Fibroblast of skin of left biceps (primary cell): Measurements from ENCODE around the gene CLPTM1L.

ENCODE experiments used
- DNase-seq, 2 experiments: peaks; one replicate each; pipeline ENCODE4 v3.0.0-alpha.2; 2013; ENCODE audit warnings: low read depth in 2 of 2

Gene CLPTM1L, protein sequence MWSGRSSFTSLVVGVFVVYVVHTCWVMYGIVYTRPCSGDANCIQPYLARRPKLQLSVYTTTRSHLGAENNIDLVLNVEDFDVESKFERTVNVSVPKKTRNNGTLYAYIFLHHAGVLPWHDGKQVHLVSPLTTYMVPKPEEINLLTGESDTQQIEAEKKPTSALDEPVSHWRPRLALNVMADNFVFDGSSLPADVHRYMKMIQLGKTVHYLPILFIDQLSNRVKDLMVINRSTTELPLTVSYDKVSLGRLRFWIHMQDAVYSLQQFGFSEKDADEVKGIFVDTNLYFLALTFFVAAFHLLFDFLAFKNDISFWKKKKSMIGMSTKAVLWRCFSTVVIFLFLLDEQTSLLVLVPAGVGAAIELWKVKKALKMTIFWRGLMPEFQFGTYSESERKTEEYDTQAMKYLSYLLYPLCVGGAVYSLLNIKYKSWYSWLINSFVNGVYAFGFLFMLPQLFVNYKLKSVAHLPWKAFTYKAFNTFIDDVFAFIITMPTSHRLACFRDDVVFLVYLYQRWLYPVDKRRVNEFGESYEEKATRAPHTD

DNA sequence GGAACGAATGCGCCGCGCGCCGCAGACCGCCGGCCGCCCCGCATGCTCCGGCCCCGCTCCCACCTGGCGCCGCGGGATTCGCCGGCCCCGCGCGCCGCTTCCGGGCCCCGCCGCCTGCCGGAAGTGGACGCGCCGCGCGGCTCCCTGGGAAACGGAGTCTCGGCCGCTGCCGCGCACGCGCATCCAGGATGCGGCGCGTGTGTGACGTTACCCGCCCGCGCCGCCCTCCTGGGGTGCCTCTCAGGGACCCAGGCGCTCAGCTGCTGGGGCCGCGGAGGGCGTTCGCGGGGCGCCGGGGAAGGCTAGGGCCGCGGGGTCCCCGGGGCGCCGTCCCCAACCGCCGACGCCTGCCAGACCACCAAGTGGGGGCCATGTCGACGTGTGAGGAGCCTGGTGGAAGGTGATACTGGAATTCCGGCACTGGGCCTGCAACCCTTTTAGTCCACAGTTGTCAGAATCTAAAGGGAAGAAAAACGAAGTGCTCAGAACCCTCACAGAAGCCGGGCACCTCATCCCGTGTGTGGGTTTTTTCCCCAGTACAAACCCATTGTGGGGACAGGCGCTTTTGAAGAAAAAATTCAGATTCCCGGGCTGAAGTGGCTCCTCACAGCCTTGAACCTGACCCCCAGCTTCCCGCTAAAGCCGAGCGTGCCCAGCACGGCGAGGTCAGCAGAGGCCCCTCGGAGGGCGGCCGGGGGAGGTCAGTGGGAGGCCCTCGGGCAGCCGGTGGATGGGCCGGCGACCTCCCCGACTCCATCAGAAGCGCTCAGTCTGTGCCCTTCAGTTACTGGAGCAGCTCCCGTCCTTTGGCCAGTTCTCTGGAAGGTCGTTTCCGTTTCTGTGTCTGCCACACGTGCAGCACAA is at the start of gene CLPTM1L:
CLPTM1L (minus strand) TSS at position 125 of the 864 bp plus-strand sequence. CDS start 258 bp downstream, outside the sequence.
- DNase-seq, result peak; percentile 65 to 67

GRCh38 chr5:1393571-1394501 is 48.9 kb upstream of the CLPTM1L start:
- DNase-seq, result no peak

DNA sequence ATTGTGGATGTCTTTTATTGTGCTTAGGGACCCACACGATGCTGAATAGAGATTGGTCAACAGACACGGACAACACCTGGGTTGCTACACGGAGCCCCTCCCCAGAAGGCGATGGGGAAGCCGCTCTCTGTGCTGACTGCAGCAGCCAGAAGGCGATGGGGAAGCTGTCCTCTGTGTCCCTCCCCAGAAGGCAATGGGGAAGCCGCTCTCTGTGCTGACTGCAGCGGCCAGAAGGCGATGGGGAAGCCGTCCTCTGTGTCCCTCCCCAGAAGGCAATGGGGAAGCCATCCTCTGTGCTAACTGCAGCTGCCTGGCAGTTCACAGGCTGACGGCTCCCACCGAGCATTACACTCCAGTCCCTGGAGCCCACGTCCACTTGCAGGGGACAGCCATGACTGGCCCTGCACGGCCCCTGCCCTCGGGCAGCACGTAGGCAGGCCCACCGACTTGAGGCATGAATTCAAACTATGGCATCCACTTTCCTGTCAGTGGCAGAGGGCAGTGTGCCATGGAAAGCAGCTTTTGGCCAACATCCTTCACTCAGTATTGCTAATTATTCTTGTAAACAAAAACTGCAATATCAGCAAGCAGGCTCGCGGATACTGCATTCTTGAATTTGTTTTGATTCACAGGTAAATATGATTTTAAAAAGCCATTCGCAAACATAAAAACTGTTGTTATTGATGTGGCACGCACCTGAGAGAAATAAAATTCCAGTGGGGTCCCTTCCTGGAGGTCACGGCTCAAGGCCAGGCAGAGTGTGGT is 48.1 kb upstream of the CLPTM1L start:
- DNase-seq, result no peak

DNA sequence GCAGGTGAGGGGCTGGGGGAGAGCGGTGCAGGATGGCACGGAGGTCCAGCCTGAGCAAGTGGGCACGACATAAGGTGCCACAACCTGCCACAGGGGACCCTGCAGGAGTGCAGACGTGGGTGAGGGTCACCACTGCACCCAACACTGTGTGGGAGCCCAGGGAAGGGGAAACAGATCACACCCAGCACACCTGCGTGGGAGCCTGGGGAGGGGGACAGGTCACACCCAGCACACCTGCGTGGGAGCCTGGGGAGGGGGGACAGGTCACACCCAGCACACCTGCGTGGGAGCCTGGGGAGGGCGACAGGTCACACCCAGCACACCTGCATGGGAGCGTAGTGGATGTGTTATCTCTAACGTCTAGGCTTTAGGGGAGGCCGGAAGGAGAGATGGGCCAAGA is 47.4 kb upstream of the CLPTM1L start:
- no peak for DNase-seq

GRCh38 chr5:1391691-1392090 is 46.8 kb upstream of the CLPTM1L start:
- DNase-seq, result no peak

DNA sequence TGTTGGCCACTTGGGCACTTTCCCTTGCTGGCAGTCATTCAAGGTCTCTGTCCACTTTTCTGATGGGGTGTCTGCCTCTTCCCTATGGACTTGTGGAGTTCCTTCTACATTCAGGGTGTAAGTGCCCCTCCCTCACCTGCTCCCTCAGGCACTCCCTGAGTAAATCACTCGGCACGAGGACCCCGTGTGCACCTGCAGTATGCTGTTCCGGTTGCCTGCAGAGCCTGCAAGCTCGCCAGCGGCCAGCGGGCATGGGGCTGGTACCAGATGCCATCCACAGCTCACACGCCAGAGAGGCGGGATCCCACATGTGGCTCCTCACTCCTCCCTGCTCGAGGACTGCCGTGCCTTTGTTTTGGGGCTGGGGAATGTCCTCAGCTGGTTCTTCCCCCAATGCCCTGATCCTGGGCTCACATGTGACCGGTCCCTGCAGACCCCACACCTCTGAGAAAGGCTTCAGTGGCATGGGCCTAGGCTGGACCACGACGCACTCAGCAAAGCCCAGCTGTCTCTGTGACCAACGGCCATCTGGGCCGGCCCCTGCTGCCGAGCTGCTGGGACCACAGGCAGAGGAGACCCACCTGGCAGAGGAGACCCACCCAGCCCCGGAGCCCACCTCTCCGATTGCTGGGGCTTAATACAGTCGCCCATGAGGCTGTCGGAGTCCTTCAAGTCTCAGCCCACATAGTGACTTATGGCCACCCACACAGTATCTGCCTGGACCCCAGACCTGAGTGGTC is 46.1 kb upstream of the CLPTM1L start:
- DNase-seq, result no peak

- DNase-seq, result no peak
Measured at GRCh38 chr5:1390333-1390732, 45.4 kb upstream of the CLPTM1L start.

- DNase-seq, result no peak
Measured at GRCh38 chr5:1388383-1388967, 43.6 kb upstream of the CLPTM1L start.

GRCh38 chr5:1387876-1388275 is 43.0 kb upstream of the CLPTM1L start:
- no peak for DNase-seq

DNA sequence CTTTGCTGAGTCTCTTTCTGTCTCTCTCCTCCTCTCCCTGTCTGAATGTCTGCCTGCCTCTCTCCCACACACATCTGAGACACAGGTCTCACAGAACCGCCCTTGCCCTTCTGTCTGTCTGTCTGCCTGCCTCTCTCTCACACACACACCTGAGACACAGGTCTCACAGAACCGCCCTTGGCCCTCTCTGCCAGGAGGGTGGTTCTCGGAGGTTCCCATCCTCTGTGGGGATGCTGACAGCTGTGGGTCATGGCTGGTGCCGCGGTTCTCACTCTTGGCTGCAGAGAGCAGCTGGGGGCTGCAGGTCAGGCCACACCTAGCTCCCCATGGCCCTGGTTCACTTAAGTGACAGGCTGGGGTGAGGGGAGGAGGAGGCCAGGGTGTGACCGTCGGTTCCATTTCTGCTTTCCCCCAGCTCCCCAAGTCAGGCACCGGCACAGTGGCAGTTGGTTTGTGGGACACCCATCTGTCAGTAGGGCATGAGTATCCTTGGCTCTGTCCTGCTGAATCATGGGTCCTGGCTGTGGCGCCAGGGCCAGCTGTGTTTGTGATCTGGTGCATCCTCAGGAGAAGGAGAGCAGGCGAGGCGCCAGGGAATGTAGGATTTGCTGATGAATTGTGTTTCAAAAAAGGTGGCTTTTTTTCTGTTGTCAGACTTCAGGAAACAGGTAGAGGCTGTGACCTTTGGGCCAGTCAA is 42.3 kb upstream of the CLPTM1L start:
- no peak for DNase-seq

DNA sequence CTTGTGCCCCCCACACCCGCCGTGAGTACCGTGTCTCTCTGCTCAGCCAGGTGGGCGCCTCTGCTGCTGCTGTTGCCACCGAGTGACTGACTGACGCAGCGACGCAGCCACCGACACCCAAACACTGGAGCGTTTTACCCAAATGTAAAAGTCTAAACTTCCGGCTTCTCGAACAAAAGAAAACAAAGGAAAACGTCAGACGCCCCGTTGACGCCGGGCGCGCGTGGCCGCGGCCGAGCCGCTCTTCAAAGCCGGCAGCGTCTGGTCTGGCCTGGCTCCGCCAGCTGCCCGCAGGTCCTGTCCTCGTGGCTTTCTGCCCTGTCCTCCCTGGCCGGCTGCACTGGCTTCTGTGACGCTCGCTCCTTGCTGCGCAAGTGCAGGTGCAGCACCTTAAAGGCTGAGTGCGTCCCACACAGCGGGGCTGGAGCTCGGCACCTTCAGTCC is 41.4 kb upstream of the CLPTM1L start:
- DNase-seq, result no peak

DNA sequence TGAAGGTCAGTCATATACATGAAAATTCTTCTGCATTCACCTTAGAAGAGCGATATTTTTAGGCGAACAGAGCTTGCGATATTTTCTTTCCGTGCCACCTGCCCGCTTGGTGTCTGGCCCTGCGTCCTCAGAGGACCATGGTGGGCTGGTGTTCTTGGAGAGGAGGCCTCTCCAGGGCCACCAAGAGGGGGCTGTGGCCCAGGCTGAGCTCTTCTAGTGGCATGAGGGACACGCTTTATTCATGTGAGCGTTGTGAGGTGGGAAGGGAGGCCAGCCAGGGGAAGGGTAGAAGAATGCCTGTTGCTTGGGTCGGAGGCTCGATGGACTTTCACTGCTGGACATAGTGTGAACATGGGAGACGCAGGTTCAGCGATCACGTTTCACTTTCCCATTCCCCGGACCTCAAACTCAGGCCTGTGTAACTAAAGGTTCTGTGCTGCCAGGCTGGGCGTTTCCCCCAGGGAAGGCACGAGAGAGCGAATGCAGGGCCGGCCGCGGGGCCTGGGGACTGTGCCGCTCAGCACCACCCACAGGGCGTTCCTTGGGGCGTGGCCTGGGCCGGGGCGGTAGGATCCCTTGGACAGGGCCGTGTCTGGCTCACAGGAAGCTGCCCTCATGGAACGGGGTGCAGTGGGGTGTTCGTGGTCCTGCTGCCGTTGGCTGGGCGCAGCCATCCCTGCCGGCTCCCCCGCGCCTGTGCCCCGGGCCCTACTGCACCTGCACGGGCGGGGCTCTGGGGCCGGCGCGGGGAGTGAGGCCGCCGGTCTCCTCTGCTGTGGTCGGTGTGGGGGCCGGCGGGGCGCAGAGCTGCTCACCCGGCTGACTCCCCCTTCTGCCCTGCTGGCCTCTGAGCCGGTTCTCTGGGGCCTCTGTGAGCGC is 40.7 kb upstream of the CLPTM1L start:
- DNase-seq, result no peak

- DNase-seq, result no peak
Measured at GRCh38 chr5:1384521-1384920, 39.6 kb upstream of the CLPTM1L start.

- DNase-seq, result no peak
Measured at GRCh38 chr5:1383886-1384401, 39.0 kb upstream of the CLPTM1L start.

GRCh38 chr5:1383344-1383743 is 38.4 kb upstream of the CLPTM1L start:
- DNase-seq, result no peak

GRCh38 chr5:1382248-1382700 is 37.4 kb upstream of the CLPTM1L start:
- DNase-seq, result no peak
